ENCODE data around the gene DNAJA1.

DNA sequence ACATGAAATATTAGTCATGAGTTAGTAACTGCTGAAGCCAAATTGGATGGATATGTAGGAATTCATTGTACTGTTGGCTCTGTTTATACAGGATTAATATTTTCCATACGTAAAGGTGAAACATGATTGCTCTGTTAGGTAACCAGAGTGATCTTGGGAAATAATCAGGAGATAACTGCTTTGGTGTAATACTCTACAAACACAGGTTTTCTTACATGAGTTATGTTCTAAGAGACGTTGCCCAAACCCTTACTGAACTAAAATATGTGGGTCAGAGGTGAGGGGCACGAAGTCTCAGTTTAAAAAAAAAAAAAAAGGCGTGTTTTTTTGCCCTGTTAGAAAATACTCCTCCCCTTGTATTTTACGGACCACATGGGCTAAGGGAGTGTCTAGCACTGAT, 7.8 kb downstream of the DNAJA1 start:
- no peak for TF ChIP-seq EZH2 (IDR thresholded peaks at IDR 0.05)
- TF ChIP-seq, protein P1, sequence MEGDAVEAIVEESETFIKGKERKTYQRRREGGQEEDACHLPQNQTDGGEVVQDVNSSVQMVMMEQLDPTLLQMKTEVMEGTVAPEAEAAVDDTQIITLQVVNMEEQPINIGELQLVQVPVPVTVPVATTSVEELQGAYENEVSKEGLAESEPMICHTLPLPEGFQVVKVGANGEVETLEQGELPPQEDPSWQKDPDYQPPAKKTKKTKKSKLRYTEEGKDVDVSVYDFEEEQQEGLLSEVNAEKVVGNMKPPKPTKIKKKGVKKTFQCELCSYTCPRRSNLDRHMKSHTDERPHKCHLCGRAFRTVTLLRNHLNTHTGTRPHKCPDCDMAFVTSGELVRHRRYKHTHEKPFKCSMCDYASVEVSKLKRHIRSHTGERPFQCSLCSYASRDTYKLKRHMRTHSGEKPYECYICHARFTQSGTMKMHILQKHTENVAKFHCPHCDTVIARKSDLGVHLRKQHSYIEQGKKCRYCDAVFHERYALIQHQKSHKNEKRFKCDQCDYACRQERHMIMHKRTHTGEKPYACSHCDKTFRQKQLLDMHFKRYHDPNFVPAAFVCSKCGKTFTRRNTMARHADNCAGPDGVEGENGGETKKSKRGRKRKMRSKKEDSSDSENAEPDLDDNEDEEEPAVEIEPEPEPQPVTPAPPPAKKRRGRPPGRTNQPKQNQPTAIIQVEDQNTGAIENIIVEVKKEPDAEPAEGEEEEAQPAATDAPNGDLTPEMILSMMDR (IDR thresholded peaks at IDR 0.05) = no peak

Measured in neural progenitor cell (in vitro differentiated cells).